A673 (cell line): ENCODE data around the gene HPCAL1.

ENCODE experiments used
- CTCF ChIP-seq: fragments of 300-800, 200-600 bp; sonication (generic); conservative IDR thresholded peaks from 2 replicates; pipeline ENCODE4 v1.5.1; 2017; ENCODE audit warnings: low read depth, mild to moderate bottlenecking, antibody characterized with exemption, low read length, moderate library complexity, mixed read lengths
- EZH2 ChIP-seq: fragments of 200-600 bp; sonication (generic); IDR thresholded peaks from 2 replicates; pipeline ENCODE4 v1.6.1; 2017; ENCODE audit warnings: borderline replicate concordance, low read depth, mild to moderate bottlenecking, mixed read lengths, antibody characterized with exemption, low read length; ENCODE audit not compliant: poor library complexity, severe bottlenecking

DNA sequence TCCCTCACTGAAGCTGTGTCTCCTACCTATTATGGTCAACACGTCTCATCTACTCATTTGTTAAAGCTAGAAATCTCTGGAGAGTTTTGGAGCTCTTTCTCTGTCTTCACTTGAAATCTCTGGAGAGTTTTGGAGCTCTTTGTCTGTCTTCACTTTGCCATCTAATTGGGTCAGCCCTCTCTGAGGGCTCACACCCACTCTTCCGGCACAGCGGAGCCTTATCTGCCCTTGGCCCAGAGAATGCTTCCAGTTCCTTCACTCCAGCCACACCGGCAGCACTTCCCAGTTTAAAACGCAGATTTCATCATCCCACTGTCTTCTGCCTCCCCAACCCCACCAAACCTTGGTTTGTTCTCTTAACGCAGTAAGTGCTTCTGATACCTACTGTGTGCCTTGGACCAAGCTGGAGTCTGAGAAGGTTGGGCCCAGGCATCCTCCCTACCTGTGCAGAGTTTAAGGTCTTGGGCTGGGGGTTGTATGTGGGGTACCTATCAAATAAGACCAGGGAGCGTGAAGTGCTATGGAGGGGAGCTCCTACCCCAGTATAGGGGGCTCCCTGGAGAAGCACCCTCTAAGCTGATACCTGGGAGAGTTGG lies 5.0 kb downstream of the HPCAL1 start:
- no peak for TF ChIP-seq CTCF
- no peak for TF ChIP-seq EZH2
